Stimulated activated naive B cell treated with anti-CD40 and anti-IgM and Interleukin-4, amounts not matched to agents 10 μg/mL and 1 μg/mL and 100 μg/mL, for 72 hours (primary cell): ENCODE measurements around the gene OR51B4.

Source experiments
- ATAC-seq, 2 donors: fragments of 150-1000 bp; cut with Tn5 transposase; replicated peaks; 2 replicates each; pipeline ENCODE4 v1.10.0; 2021; ENCODE audit warnings: moderate library complexity in 1 of 2
- DNase-seq: peaks from one replicate; pipeline ENCODE4 v3.0.0; 2021
- H3K27ac Mint-ChIP-seq: one replicate; pipeline ENCODE4 v1.8.0; 2022; ENCODE audit warnings: mild to moderate bottlenecking, mixed read lengths
- H3K27me3 Mint-ChIP-seq, 2 donors: one replicate each; pipeline ENCODE4 v1.8.0; 2022; ENCODE audit warnings: mixed read lengths in 2 of 2
- H3K36me3 Mint-ChIP-seq, 2 donors: one replicate each; pipeline ENCODE4 v1.8.0; 2022; ENCODE audit warnings: mixed read lengths in 2 of 2, mild to moderate bottlenecking in 1 of 2
- H3K4me1 Mint-ChIP-seq, 2 donors: one replicate each; pipeline ENCODE4 v1.8.0; 2022; ENCODE audit warnings: mixed read lengths in 2 of 2, mild to moderate bottlenecking in 1 of 2
- H3K4me3 Mint-ChIP-seq, 2 donors: one replicate each; pipeline ENCODE4 v1.8.0; 2022; ENCODE audit warnings: mild to moderate bottlenecking in 2 of 2, mixed read lengths in 2 of 2, moderate library complexity in 1 of 2
- H3K9me3 Mint-ChIP-seq, 2 donors: one replicate each; pipeline ENCODE4 v1.8.0; 2022; ENCODE audit warnings: mixed read lengths in 2 of 2, mild to moderate bottlenecking in 1 of 2

Gene OR51B4

DNA sequence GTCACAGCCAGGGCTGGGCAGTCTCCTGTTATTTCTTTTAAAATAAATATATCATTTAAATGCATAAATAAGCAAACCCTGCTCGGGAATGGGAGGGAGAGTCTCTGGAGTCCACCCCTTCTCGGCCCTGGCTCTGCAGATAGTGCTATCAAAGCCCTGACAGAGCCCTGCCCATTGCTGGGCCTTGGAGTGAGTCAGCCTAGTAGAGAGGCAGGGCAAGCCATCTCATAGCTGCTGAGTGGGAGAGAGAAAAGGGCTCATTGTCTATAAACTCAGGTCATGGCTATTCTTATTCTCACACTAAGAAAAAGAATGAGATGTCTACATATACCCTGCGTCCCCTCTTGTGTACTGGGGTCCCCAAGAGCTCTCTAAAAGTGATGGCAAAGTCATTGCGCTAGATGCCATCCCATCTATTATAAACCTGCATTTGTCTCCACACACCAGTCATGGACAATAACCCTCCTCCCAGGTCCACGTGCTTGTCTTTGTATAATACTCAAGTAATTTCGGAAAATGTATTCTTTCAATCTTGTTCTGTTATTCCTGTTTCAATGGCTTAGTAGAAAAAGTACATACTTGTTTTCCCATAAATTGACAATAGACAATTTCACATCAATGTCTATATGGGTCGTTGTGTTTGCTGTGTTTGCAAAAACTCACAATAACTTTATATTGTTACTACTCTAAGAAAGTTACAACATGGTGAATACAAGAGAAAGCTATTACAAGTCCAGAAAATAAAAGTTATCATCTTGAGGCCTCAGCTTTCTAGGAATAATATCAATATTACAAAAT is 13.4 kb downstream of the OR51B4 start:
- Mint-ChIP-seq H3K36me3 (no peaks in the 10 kb centered on the region), H3K9me3 (no peaks in the 10 kb centered on the region), H3K4me1 (no peaks in the 10 kb centered on the region), H3K27ac (no peak overlapping the region), H3K27me3 (no peaks in the 10 kb centered on the region), H3K4me3 (no peak overlapping the region)
- no peak for DNase-seq
- ATAC-seq = no peak

DNA sequence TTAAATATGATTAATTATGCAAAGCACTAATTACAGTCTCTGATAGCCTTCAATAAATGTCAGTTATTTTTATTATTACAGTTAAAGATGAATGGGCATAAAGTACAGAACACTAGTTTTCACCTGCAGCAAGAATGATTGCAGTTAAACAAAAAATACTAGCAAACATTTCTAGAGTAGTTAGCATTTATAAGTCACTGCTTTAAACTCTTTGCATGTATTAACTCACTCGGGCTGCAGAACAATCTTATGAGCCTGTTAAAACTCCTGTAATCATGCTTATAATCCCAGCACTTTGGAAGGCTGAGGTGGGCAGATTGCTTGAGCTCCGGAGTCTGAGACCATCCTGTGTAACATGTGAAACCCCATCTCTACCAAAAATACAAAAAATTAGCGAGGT is 14.8 kb downstream of the OR51B4 start:
- Mint-ChIP-seq H3K36me3 (no peaks in the 10 kb centered on the region), H3K4me1 (no peaks in the 10 kb centered on the region), H3K9me3 (no peaks in the 10 kb centered on the region), H3K27me3 (no peaks in the 10 kb centered on the region), H3K4me3 (no peak overlapping the region), H3K27ac (no peak overlapping the region)
- DNase-seq (no peak), ATAC-seq (no peak)

DNA sequence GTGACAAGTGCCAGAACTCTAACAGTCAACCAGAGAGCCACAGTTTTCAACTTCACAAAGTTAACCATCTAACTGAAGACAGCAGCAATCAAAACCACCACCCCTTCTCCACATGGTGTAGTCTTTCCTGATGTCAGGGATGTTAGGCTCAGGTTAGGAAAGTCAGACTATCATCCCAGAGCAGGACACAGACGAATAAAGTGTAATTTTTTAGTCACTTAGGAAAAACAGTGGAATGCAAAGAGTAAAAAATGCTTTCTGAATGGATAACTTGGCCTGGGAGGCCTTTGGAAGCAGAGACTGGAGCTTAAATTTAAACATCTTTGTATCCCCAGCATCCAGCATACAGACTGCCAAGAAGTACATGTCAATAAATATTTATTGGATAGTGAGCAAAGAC is 15.4 kb downstream of the OR51B4 start:
- ATAC-seq (no peak), DNase-seq (no peak)
- Mint-ChIP-seq H3K4me1 (no peaks in the 10 kb centered on the region), H3K27me3 (no peaks in the 10 kb centered on the region), H3K9me3 (no peaks in the 10 kb centered on the region), H3K4me3 (no peak overlapping the region), H3K27ac (no peak overlapping the region), H3K36me3 (no peaks in the 10 kb centered on the region)

DNA sequence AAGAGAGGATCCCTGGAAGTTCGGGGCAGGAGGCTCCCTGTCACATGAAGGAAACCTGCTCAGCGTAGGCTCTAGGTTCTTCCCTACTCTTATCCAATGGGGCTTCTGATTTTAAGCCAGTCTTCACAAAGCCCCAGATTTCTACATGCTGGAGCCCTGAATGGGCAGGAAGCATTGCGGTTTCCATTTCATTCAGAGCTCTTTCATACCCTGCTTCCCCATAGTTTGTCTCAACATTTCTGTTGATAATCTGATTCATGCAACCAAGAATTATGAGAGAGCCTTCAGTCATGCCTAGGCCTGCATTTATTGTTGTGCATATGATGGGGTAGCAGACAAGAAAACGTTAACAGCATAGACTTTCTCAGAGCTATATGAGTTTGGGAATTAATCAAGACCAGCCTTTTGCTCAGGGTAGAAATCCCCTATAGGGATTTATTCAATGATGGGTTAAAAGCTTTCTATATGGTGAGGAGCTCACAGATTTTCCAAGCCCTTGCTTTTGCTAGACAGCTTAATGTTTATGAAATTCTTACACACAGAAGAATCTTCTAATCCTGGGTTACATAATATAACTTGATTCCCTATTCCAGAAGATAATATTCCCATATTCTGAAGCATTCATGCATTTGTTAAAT is 15.9 kb downstream of the OR51B4 start:
- Mint-ChIP-seq H3K4me1 (peaks cover 0 to under 1% of the 10 kb centered on the region in 2 donors), H3K27ac (no peak overlapping the region), H3K4me3 (no peak overlapping the region), H3K36me3 (no peaks in the 10 kb centered on the region), H3K9me3 (no peaks in the 10 kb centered on the region), H3K27me3 (no peaks in the 10 kb centered on the region)
- no peak for ATAC-seq
- DNase-seq = no peak

DNA sequence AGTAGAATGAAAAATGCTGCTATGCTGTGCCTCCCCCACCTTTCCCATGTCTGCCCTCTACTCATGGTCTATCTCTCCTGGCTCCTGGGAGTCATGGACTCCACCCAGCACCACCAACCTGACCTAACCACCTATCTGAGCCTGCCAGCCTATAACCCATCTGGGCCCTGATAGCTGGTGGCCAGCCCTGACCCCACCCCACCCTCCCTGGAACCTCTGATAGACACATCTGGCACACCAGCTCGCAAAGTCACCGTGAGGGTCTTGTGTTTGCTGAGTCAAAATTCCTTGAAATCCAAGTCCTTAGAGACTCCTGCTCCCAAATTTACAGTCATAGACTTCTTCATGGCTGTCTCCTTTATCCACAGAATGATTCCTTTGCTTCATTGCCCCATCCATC is 17.1 kb downstream of the OR51B4 start:
- Mint-ChIP-seq H3K36me3 (no peaks in the 10 kb centered on the region), H3K4me3 (no peak overlapping the region), H3K4me1 (peaks cover 2 to 5% of the 10 kb centered on the region in 2 donors), H3K27me3 (no peaks in the 10 kb centered on the region), H3K27ac (no peak overlapping the region), H3K9me3 (no peaks in the 10 kb centered on the region)
- ATAC-seq = no peak
- DNase-seq = no peak

DNA sequence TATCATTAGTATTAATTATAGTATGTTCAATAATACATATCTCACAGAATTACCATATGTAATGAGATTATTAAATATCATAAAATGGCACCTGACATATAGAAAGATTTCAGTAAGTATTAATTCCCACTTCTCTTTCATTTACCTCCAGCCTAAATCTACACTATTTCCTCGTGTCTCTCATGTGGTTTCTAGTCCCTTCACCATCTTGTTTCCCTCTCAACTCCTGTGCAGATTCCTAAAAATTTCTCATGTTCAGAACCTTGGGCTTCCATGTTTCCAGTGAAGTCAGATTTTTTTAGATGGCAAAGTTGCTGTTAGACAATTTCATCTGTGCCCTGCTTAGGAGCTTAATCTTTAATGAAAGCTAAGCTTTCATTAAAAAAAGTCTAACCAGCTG is 17.9 kb downstream of the OR51B4 start:
- no peak for ATAC-seq

DNA sequence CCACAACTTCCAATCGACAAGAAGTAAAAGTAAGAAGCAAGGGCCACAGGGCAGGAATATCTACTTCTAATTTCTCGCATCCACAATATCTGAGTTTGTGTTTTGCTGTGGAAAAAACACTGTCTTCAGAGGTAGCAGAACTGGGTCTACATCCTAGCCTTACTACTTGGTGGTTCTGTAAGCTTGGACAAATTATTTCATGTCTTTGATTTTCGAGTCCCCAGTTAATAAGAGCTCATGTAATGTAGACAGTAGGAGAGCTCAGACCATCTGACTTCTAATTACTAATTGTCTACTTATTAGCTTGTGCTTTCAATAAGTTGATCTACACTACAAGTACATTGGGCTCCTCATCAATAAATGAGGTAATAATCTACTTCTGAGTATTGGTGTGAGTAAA is 18.7 kb downstream of the OR51B4 start:
- H3K36me3 Mint-ChIP-seq = no peaks in the 10 kb centered on the region
- no peak overlapping the region for H3K27ac Mint-ChIP-seq
- DNase-seq = no peak
- ATAC-seq = no peak
- peaks cover 2 to 5% of the 10 kb centered on the region in 2 donors for H3K4me1 Mint-ChIP-seq
- H3K4me3 Mint-ChIP-seq = no peak overlapping the region
- H3K9me3 Mint-ChIP-seq = no peaks in the 10 kb centered on the region
- peaks cover 0 to 2% of the 10 kb centered on the region in 2 donors for H3K27me3 Mint-ChIP-seq

More for the DNA sequence above, 17.9 kb downstream of the OR51B4 start:
- Mint-ChIP-seq H3K27me3 (no peaks in the 10 kb centered on the region), H3K4me3 (no peak overlapping the region), H3K4me1 (peaks cover 2 to 5% of the 10 kb centered on the region in 2 donors), H3K27ac (no peak overlapping the region), H3K9me3 (no peaks in the 10 kb centered on the region), H3K36me3 (no peaks in the 10 kb centered on the region)
- no peak for DNase-seq

DNA sequence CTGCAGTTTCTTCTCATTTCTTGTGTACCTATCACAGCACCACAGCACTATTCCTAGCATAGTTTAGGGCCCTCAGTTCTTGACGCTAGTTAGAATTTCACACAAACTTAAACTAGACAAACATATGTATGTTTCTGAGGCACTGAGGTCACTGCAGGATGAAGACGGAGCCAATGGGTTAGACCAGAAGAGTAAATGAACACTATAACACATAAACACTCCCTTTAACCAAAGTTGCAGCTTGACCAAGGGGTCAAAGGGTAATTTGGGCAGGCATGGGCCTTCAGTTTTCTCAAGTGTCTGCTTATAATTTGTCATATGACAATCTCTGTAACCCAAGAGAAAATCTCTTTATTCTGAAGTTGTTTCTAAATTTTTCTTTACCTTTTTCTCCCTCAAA is 19.1 kb downstream of the OR51B4 start:
- Mint-ChIP-seq H3K36me3 (no peaks in the 10 kb centered on the region), H3K27me3 (peaks cover 0 to 7% of the 10 kb centered on the region in 2 donors), H3K4me1 (peaks cover 2 to 5% of the 10 kb centered on the region in 2 donors), H3K4me3 (no peak overlapping the region), H3K27ac (no peak overlapping the region), H3K9me3 (no peaks in the 10 kb centered on the region)
- ATAC-seq (no peak), DNase-seq (no peak)

DNA sequence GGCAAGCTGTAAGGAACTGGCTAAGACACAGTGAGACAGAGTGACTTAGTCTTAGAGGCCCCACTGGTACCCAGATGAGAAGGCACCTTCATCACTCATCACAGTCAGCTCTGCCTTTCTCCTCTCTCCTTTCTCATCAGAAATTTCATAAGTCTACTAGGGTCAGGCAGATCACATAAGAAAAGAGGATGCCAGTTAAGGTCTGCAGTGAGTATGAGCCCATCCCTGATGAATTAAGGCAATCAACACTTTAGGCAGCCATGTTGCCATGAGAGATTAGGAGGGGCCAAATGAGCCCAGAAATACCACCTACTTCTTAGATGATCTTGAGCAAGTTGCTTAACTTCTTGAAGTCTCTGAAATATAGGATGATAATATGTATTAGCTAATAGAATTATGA is 20.1 kb downstream of the OR51B4 start:
- DNase-seq (no peak), ATAC-seq (no peak)
- Mint-ChIP-seq H3K36me3 (no peaks in the 10 kb centered on the region), H3K4me3 (no peak overlapping the region), H3K4me1 (peaks cover 2 to 5% of the 10 kb centered on the region in 2 donors), H3K9me3 (no peaks in the 10 kb centered on the region), H3K27me3 (peaks cover 0 to 7% of the 10 kb centered on the region in 2 donors), H3K27ac (no peak overlapping the region)

DNA sequence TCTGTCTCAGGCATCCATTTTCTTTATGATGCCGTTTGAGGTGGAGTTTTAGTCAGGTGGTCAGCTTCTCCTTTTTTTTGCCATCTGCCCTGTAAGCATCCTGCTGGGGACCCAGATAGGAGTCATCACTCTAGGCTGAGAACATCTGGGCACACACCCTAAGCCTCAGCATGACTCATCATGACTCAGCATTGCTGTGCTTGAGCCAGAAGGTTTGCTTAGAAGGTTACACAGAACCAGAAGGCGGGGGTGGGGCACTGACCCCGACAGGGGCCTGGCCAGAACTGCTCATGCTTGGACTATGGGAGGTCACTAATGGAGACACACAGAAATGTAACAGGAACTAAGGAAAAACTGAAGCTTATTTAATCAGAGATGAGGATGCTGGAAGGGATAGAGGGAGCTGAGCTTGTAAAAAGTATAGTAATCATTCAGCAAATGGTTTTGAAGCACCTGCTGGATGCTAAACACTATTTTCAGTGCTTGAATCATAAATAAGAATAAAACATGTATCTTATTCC is 21.1 kb downstream of the OR51B4 start:
- Mint-ChIP-seq H3K9me3 (no peaks in the 10 kb centered on the region), H3K27me3 (peaks cover 0 to 7% of the 10 kb centered on the region in 2 donors), H3K4me3 (no peak overlapping the region), H3K36me3 (no peaks in the 10 kb centered on the region), H3K4me1 (peaks cover 2 to 5% of the 10 kb centered on the region in 2 donors), H3K27ac (no peak overlapping the region)
- ATAC-seq (peak; percentile 59 to 72), DNase-seq (peak; percentile 3)

DNA sequence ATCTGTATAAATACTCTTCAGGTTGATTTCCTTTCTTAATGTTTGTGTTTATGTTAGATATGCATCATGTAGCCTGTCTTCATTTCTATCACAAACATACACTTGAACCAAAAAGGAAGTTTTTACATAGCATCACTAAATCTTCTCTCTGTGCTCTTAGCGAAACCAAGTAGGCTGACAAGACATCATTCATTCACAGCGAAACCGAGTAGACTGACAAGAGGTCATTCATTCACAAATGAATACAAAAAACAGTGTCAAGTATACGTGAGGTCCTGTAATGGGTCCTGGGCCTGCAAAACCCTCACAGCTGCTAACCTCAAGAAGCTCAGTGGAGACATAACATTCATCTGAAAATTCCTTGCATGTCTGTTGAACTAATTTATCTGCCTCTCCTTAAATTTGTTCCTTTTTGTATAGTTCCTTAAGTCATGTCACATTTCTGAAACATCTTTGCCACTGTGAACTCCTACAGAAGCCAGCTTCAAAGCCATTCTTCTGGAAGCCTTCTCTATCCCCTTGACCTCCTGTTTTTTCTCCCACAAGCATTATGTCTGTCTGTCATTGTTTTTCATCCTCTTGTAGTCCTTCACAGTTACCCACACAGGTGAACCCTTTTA is 22.2 kb downstream of the OR51B4 start:
- H3K4me3 Mint-ChIP-seq = no peak overlapping the region
- H3K4me1 Mint-ChIP-seq = peaks cover 2 to 5% of the 10 kb centered on the region in 2 donors
- H3K27ac Mint-ChIP-seq = no peak overlapping the region
- H3K36me3 Mint-ChIP-seq = no peaks in the 10 kb centered on the region
- ATAC-seq = no peak
- no peaks in the 10 kb centered on the region for H3K9me3 Mint-ChIP-seq
- H3K27me3 Mint-ChIP-seq = peaks cover 0 to 7% of the 10 kb centered on the region in 2 donors
- DNase-seq = no peak

DNA sequence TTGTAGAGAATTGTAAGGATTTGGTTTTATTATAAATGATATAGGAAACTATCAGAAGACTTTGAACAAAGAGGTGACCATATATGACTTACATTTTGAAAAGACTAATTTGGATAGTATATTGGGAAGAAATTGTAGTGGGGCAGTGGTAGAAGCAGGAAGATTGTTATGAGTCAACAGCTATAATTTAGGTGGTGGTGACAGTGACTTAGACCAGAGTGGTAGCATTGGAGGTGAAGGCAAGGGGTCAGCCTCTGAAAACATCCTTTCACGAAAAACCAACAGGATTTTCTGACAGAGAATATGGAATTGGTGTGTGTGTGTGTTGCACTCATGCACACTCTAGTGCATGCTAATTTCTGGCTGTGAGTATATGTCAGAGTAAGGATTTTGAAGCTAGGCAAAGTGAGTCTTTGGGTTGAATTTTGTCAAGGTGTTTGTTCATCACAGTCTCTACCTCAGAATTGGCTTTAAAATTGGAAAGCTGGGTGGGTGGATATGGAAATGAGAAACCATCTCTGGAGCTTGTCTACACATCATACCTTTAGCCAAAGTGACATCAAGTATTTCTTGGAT is 23.9 kb downstream of the OR51B4 start:
- Mint-ChIP-seq H3K4me1 (peaks cover 2 to 5% of the 10 kb centered on the region in 2 donors), H3K27ac (no peak overlapping the region), H3K4me3 (no peak overlapping the region), H3K36me3 (no peaks in the 10 kb centered on the region), H3K27me3 (peaks cover 0 to 7% of the 10 kb centered on the region in 2 donors), H3K9me3 (no peaks in the 10 kb centered on the region)
- ATAC-seq (no peak), DNase-seq (no peak)

DNA sequence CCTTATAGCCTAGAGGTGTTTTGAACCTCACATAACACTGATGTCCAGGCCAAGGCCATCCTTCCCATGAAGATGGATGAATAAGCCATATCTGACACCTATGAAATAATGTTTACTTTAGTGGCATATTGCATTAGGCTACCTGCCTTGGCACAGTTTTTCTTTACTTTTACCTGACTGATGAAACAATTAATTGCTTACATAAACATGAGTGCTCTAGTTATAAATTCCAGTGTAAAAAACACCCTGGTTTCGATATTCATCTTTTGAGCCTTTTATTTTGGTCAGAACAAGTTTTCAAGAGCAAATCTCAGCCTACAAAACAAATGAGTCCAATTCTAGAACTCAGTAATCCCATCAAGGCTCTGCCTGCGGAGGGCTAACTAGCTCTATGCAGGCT is 25.0 kb downstream of the OR51B4 start:
- Mint-ChIP-seq H3K27me3 (peaks cover 0 to 7% of the 10 kb centered on the region in 2 donors), H3K4me1 (peaks cover 2 to 5% of the 10 kb centered on the region in 2 donors), H3K9me3 (no peaks in the 10 kb centered on the region), H3K4me3 (no peak overlapping the region), H3K27ac (no peak overlapping the region), H3K36me3 (no peaks in the 10 kb centered on the region)
- ATAC-seq (no peak), DNase-seq (no peak)

DNA sequence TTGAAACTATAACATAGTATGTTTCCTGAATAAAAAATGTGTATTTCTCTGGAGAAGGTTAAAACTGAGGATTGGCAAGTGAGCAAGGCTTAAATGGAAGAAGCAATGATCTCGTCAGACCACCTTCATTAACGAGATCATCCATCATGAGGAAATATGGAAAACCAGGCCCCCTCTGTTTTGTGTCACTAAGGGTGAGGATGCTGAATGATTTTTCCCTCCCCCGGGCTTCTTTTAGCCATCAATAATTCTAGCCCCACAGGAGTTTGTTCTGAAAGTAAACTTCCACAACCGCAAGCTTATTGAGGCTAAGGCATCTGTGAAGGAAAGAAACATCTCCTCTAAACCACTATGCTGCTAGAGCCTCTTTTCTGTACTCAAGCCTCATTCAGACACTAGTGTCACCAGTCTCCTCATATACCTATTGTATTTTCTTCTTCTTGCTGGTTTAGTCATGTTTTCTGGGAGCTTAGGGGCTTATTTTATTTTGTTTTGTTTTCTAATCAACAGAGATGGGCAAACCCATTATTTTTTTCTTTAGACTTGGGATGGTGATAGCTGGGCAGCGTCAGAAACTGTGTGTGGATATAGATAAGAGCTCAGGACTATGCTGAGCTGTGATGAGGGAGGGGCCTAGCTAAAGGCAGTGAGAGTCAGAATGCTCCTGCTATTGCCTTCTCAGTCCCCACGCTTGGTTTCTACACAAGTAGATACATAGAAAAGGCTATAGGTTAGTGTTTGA is 26.2 kb downstream of the OR51B4 start:
- Mint-ChIP-seq H3K4me3 (no peak overlapping the region), H3K9me3 (no peaks in the 10 kb centered on the region), H3K27ac (no peak overlapping the region), H3K27me3 (peaks cover 0 to 7% of the 10 kb centered on the region in 2 donors), H3K36me3 (no peaks in the 10 kb centered on the region), H3K4me1 (peaks cover under 1 to 2% of the 10 kb centered on the region in 2 donors)
- no peak for ATAC-seq
- DNase-seq = no peak
